GM19438 (cell line): ENCODE results near the gene KMT2B.

Source experiments
- ATAC-seq: cut with Tn5 transposase; IDR thresholded peaks from one replicate; pipeline ENCODE4 v1.9.1; 2021; ENCODE audit warnings: low read depth; ENCODE audit not compliant: unreplicated experiment

KMT2B gene

GRCh38 chr19:35740423-35741202, 22.8 kb downstream of the KMT2B start:
- peak; percentile 52 for ATAC-seq

- no peak for ATAC-seq
Observed at GRCh38 chr19:35741203-35741515, 23.4 kb downstream of the KMT2B start.

GRCh38 chr19:35742121-35742724, 24.4 kb downstream of the KMT2B start, which contains the start of gene IGFLR1:
Gene IGFLR1 (minus strand): TSS chr19:35742452. CDS start chr19:35741180, 1,272 bp downstream.
- no peak for ATAC-seq

GRCh38 chr19:35743640-35744429, 26.0 kb downstream of the KMT2B start:
- ATAC-seq: no peak

- peak; percentile 36 for ATAC-seq
Observed at GRCh38 chr19:35744430-35745327, 26.9 kb downstream of the KMT2B start.

- peak; percentile 36 for ATAC-seq
Observed at GRCh38 chr19:35745328-35746086, 27.7 kb downstream of the KMT2B start, which contains the start of the genes PSENEN and U2AF1L4. Gene PSENEN (plus strand): TSS chr19:35745651. CDS start chr19:35745931, 280 bp downstream. Gene U2AF1L4 (minus strand): TSS chr19:35745418. CDS start chr19:35745391, 27 bp downstream.

- ATAC-seq: no peak
Observed at GRCh38 chr19:35746087-35746462, 28.3 kb downstream of the KMT2B start.

- no peak for ATAC-seq
Observed at GRCh38 chr19:35746531-35746930, 28.7 kb downstream of the KMT2B start.

- peak; percentile 65 for ATAC-seq
Observed at GRCh38 chr19:35748106-35749020, 30.6 kb downstream of the KMT2B start, which contains the start of gene LIN37. Gene LIN37 (plus strand): TSS chr19:35748576. CDS start chr19:35748725, 149 bp downstream.

- no peak for ATAC-seq
Observed at GRCh38 chr19:35750167-35750566, 32.4 kb downstream of the KMT2B start.

- ATAC-seq: no peak
Observed at GRCh38 chr19:35751839-35752745, 34.3 kb downstream of the KMT2B start.

GRCh38 chr19:35752746-35753350, 35.0 kb downstream of the KMT2B start:
- no peak for ATAC-seq

GRCh38 chr19:35753634-35754369, 36.0 kb downstream of the KMT2B start:
- no peak for ATAC-seq

- no peak for ATAC-seq
Observed at GRCh38 chr19:35754370-35755130, 36.7 kb downstream of the KMT2B start.

- ATAC-seq: no peak
Observed at GRCh38 chr19:35755131-35755549, 37.3 kb downstream of the KMT2B start.
